ENCODE results near the gene KASH5.

The KASH5 gene

GRCh38 chr19:49395581-49396407 lies 7.7 kb downstream of the KASH5 start:
- no peak for DNase-seq (ENCODE audit: low read depth in 3 of 3)

GRCh38 chr19:49396738-49397505 lies 8.9 kb downstream of the KASH5 start:
- no peak for DNase-seq (ENCODE audit: low read depth in 3 of 3)

GRCh38 chr19:49398001-49398615 lies 10.1 kb downstream of the KASH5 start:
- DNase-seq (ENCODE audit: low read depth in 3 of 3), result no peak

GRCh38 chr19:49398931-49399330 lies 10.9 kb downstream of the KASH5 start:
- no peak for DNase-seq (ENCODE audit: low read depth in 3 of 3)

GRCh38 chr19:49400029-49400428 lies 12.0 kb downstream of the KASH5 start:
- DNase-seq (ENCODE audit: low read depth in 3 of 3), result no peak

GRCh38 chr19:49403404-49404187 lies 15.5 kb downstream of the KASH5 start:
- no peak for DNase-seq (ENCODE audit: low read depth in 3 of 3)

GRCh38 chr19:49407079-49407478 lies 19.0 kb downstream of the KASH5 start:
- no peak for DNase-seq (ENCODE audit: low read depth in 3 of 3)

- DNase-seq (ENCODE audit: low read depth in 3 of 3), result no peak
Measured at GRCh38 chr19:49407482-49408015, 19.5 kb downstream of the KASH5 start.

- no peak for DNase-seq (ENCODE audit: low read depth in 3 of 3)
Measured at GRCh38 chr19:49408816-49409440, 20.9 kb downstream of the KASH5 start.

GRCh38 chr19:49409441-49410029 lies 21.5 kb downstream of the KASH5 start:
- no peak for DNase-seq (ENCODE audit: low read depth in 3 of 3)

GRCh38 chr19:49411681-49412326 lies 23.8 kb downstream of the KASH5 start:
- DNase-seq (ENCODE audit: low read depth in 3 of 3), result no peak

GRCh38 chr19:49413348-49413747 lies 25.3 kb downstream of the KASH5 start:
- no peak for DNase-seq (ENCODE audit: low read depth in 3 of 3)

GRCh38 chr19:49414256-49414655 lies 26.2 kb downstream of the KASH5 start:
- no peak for DNase-seq (ENCODE audit: low read depth in 3 of 3)

GRCh38 chr19:49415102-49415809 lies 27.2 kb downstream of the KASH5 start:
- no peak for DNase-seq (ENCODE audit: low read depth in 3 of 3)

GRCh38 chr19:49415810-49416200 lies 27.8 kb downstream of the KASH5 start:
- DNase-seq (ENCODE audit: low read depth in 3 of 3), result no peak

- no peak for DNase-seq (ENCODE audit: low read depth in 3 of 3)
Measured at GRCh38 chr19:49417088-49417487, 29.0 kb downstream of the KASH5 start.

- no peak for DNase-seq (ENCODE audit: low read depth in 3 of 3)
Measured at GRCh38 chr19:49418511-49418910, 30.5 kb downstream of the KASH5 start.

- no peak for DNase-seq (ENCODE audit: low read depth in 3 of 3)
Measured at GRCh38 chr19:49419173-49419572, 31.1 kb downstream of the KASH5 start.

- no peak for DNase-seq (ENCODE audit: low read depth in 3 of 3)
Measured at GRCh38 chr19:49420227-49420626, 32.2 kb downstream of the KASH5 start.
